ENCODE measurements around the gene SUFU.
"Not testable (repeated sequence)": the region's sequence is repeated elsewhere in the genome, so short reads cannot be mapped to it uniquely, and the experiment has no call there.

SUFU gene

GRCh38 chr10:102515724-102516123 lies 12.0 kb downstream of the SUFU start:
- DNase-seq, result no peak

- no peak for DNase-seq
Measured at GRCh38 chr10:102517553-102517952, 13.8 kb downstream of the SUFU start.

- no peak for DNase-seq
Measured at GRCh38 chr10:102519246-102519825, 15.6 kb downstream of the SUFU start.

GRCh38 chr10:102522874-102523249 lies 19.1 kb downstream of the SUFU start:
- no peak for DNase-seq

- no peak for DNase-seq
Measured at GRCh38 chr10:102523250-102524029, 19.7 kb downstream of the SUFU start.

- DNase-seq, result no peak
Measured at GRCh38 chr10:102524746-102525145, 21.0 kb downstream of the SUFU start.

GRCh38 chr10:102527546-102527945 lies 23.8 kb downstream of the SUFU start:
- no peak for DNase-seq

- DNase-seq, result no peak
Measured at GRCh38 chr10:102534333-102534732, 30.6 kb downstream of the SUFU start.

GRCh38 chr10:102534966-102535365 lies 31.2 kb downstream of the SUFU start:
- not testable (repeated sequence) for DNase-seq

- DNase-seq, result no peak
Measured at GRCh38 chr10:102535481-102536147, 31.8 kb downstream of the SUFU start.

GRCh38 chr10:102537367-102537766 lies 33.6 kb downstream of the SUFU start:
- no peak for DNase-seq

GRCh38 chr10:102537948-102538347 lies 34.2 kb downstream of the SUFU start:
- DNase-seq, result no peak

- no peak for DNase-seq
Measured at GRCh38 chr10:102538811-102539210, 35.0 kb downstream of the SUFU start.

GRCh38 chr10:102540023-102540422 lies 36.3 kb downstream of the SUFU start:
- peak; percentile 2 for DNase-seq

GRCh38 chr10:102542800-102543418 lies 39.1 kb downstream of the SUFU start:
- DNase-seq, result no peak

- DNase-seq, result no peak
Measured at GRCh38 chr10:102545265-102545871, 41.6 kb downstream of the SUFU start.

GRCh38 chr10:102545997-102546396 lies 42.2 kb downstream of the SUFU start:
- no peak for DNase-seq

- DNase-seq, result no peak
Measured at GRCh38 chr10:102546606-102547320, 43.0 kb downstream of the SUFU start.

GRCh38 chr10:102549549-102549948 lies 45.8 kb downstream of the SUFU start:
- no peak for DNase-seq

- DNase-seq, result no peak
Measured at GRCh38 chr10:102550636-102551210, 47.0 kb downstream of the SUFU start.

GRCh38 chr10:102552533-102552932 lies 48.8 kb downstream of the SUFU start:
- DNase-seq, result no peak

GRCh38 chr10:102553771-102554170 lies 50.0 kb downstream of the SUFU start:
- no peak for DNase-seq
